Stomach (tissue), 4 donors: ENCODE measurements around the gene FRMPD4.

Source experiments
- EP300 ChIP-seq: sonication (generic); formaldehyde crosslinking; IDR thresholded peaks from one replicate; pipeline ENCODE4 v1.6.1; 2017; ENCODE audit warnings: antibody characterized with exemption
- POLR2A ChIP-seq, 4 donors: fragments of 450-650 bp; IDR thresholded peaks; one replicate each; pipeline ENCODE4 v1.6.1; 2016; ENCODE audit warnings: antibody characterized with exemption in 4 of 4, control low read depth in 2 of 4, mild to moderate bottlenecking in 1 of 4, moderate library complexity in 1 of 4
- TF ChIP-seq, protein P1 (sequence below), 7 experiments: fragments of 450-650 bp in 4 of 7; fragments of 200-600 bp in 3 of 7; sonication (generic) in 3 of 7; IDR thresholded peaks; one replicate each; pipeline ENCODE4 v1.5.1; 2016 to 2019; ENCODE audit warnings: antibody characterized with exemption in 7 of 7, control low read depth in 2 of 7, mild to moderate bottlenecking in 1 of 7

DNA sequence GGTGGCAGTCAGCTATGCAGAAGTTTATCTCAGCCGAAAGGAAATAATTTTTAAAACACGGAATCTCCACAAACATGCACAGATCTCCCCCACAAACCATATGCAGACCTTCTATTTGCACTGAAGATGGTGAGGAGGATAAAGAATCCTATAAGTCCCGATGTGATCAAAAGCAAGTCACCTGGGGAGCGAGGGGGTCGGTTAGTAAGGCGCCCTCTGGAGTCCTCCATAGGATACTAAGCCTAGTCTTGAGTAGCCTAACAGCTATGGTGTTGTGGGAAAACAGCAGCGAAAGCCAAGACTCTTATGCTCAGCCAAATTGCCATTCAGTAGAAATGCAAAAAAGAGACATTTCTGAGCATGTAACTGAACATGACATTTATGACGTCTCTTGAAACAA is 210.9 kb downstream of the FRMPD4 start:
- TF ChIP-seq, protein P1, sequence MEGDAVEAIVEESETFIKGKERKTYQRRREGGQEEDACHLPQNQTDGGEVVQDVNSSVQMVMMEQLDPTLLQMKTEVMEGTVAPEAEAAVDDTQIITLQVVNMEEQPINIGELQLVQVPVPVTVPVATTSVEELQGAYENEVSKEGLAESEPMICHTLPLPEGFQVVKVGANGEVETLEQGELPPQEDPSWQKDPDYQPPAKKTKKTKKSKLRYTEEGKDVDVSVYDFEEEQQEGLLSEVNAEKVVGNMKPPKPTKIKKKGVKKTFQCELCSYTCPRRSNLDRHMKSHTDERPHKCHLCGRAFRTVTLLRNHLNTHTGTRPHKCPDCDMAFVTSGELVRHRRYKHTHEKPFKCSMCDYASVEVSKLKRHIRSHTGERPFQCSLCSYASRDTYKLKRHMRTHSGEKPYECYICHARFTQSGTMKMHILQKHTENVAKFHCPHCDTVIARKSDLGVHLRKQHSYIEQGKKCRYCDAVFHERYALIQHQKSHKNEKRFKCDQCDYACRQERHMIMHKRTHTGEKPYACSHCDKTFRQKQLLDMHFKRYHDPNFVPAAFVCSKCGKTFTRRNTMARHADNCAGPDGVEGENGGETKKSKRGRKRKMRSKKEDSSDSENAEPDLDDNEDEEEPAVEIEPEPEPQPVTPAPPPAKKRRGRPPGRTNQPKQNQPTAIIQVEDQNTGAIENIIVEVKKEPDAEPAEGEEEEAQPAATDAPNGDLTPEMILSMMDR (IDR thresholded peaks at IDR 0.05): no peak
- TF ChIP-seq EP300: no peak
- no peak for TF ChIP-seq POLR2A (IDR thresholded peaks at IDR 0.05)
